Esophagus squamous epithelium (tissue), 5 donors: ENCODE data around the gene LYSET. TPM values are rescaled to one million over a fixed set of nuclear protein-coding genes. Genes with fewer than 3 reads are reported as not detected.

Source experiments
- DNase-seq: peaks from one replicate; lab custom pipeline; 2025; lab: John Stamatoyannopoulos, UW
- H3K27ac ChIP-seq, 4 donors: fragments of 200-600 bp; sonication (generic); one replicate each; pipeline ENCODE4 v1.5.1; 2016 to 2019; ENCODE audit warnings: mild to moderate bottlenecking in 1 of 4
- H3K27me3 ChIP-seq, 4 donors: fragments of 200-600 bp; sonication (generic); 1 replicate in 3 of 4; 2 replicates in 1 of 4; pipeline versions ENCODE4 v1.5.1 to v1.6.0; 2017 to 2021; ENCODE audit warnings: antibody characterized with exemption in 1 of 4
- H3K36me3 ChIP-seq, 3 donors: fragments of 200-600 bp; sonication (generic); one replicate each; pipeline ENCODE4 v1.5.1; 2016 to 2019
- H3K4me1 ChIP-seq, 3 donors: fragments of 200-600 bp; sonication (generic); one replicate each; pipeline ENCODE4 v1.5.1; 2017 to 2019
- H3K4me3 ChIP-seq, 4 donors: fragments of 200-600 bp; sonication (generic); 1 replicate in 3 of 4; 2 replicates in 1 of 4; pipeline ENCODE4 v1.5.1; 2016 to 2019; ENCODE audit warnings: mild to moderate bottlenecking in 2 of 4, moderate library complexity in 1 of 4
- H3K9me3 ChIP-seq, 3 donors: fragments of 200-600 bp; sonication (generic); one replicate each; pipeline ENCODE4 v1.5.1; 2016 to 2019
- CTCF ChIP-seq, 6 experiments: fragments of 450-650 bp in 4 of 6; fragments of 200-600 bp in 2 of 6; sonication (generic) in 2 of 6; IDR thresholded peaks; one replicate each; pipeline ENCODE4 v1.5.1; 2016 to 2019; ENCODE audit warnings: antibody characterized with exemption in 6 of 6, mild to moderate bottlenecking in 4 of 6, moderate library complexity in 4 of 6
- POLR2A ChIP-seq, 4 donors: fragments of 450-650 bp; IDR thresholded peaks; one replicate each; pipeline ENCODE4 v1.6.1; 2017; ENCODE audit warnings: antibody characterized with exemption in 4 of 4, mild to moderate bottlenecking in 4 of 4, moderate library complexity in 3 of 4
- WGBS, 2 donors: methylation state at CpG; one replicate each; pipeline ENCODE4 v1.1.5; 2018; 5-methylcytosine and 5-hydroxymethylcytosine counted together
- intact Hi-C: fragments of 100-400 bp; cut with DNase I; formaldehyde crosslinking; loops from one replicate; pipeline ENCODE4 v1.15.0; 2022
- total RNA-seq, 4 donors: library from RNA; depleted of rRNA; stranded (reverse); fragments of >200 nt; gene quantifications; one replicate each; pipeline ENCODE4 v1.1.0, GENCODE V29; 2016
- donor health status: DM: yes; HTN: yes; CAD: no.

LYSET gene
- total RNA-seq, 4 donors from 2014 or later, result 1.4 to 6.5 (median 4.7) TPM

DNA sequence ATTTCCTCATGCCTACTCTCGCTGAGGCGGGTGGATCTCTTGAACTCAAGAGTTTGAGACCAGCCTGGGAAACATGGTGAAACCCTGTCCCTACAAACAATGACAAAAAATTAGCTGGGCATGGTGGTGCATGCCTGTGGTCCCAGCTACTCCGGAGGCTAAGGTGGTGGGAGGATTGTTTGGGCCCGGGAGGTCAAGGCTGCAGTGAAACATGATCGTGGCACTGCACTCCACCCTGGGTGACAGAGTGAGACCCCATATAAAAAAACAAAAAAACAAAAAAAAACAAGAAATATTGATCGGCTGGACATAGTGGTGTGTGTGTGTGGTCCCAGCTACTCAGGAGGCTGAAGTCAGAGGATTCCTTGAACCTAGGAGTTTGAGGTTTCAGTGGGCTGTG, 9.6 kb upstream of the LYSET start:
- Histone ChIP-seq H3K4me1 (no peaks in the 10 kb centered on the region), H3K36me3 (no peaks in the 10 kb centered on the region), H3K27ac (no peak overlapping the region), H3K9me3 (no peaks in the 10 kb centered on the region), H3K4me3 (no peak overlapping the region), H3K27me3 (no peaks in the 10 kb centered on the region)
- WGBS, 2 donors, result 78 to 88% methylated on average over 6 of the region's 6 CpGs
- DNase-seq, result no peak
- intact Hi-C loops, result no loop called here
- TF ChIP-seq POLR2A (IDR thresholded peaks at IDR 0.05) (no peak), CTCF (IDR thresholded peaks at IDR 0.05) (no peak)

- intact Hi-C loops, result no loop called here
- peak overlapping the region; percentile 65 to 94 (median 76) for H3K4me3 ChIP-seq
- no peaks in the 10 kb centered on the region for H3K27me3 ChIP-seq
- DNase-seq, result no peak
- peak overlapping the region; percentile 92 to 97 (median 92) for H3K27ac ChIP-seq
- 45 to 73% methylated on average over 10 to 17 of the region's 17 CpGs for WGBS, 2 donors
- H3K36me3 ChIP-seq, result peaks cover 0 to 23% (median 0%) of the 10 kb centered on the region in 3 donors
- H3K4me1 ChIP-seq, result peaks cover 7 to 43% (median 16%) of the 10 kb centered on the region in 3 donors
- no peak for TF ChIP-seq CTCF (IDR thresholded peaks at IDR 0.05)
- TF ChIP-seq POLR2A (IDR thresholded peaks at IDR 0.05), result no peak
- no peaks in the 10 kb centered on the region for H3K9me3 ChIP-seq
These were observed 1.4 kb upstream of the LYSET start for GRCh38 chr14:93183596-93184317.

DNA sequence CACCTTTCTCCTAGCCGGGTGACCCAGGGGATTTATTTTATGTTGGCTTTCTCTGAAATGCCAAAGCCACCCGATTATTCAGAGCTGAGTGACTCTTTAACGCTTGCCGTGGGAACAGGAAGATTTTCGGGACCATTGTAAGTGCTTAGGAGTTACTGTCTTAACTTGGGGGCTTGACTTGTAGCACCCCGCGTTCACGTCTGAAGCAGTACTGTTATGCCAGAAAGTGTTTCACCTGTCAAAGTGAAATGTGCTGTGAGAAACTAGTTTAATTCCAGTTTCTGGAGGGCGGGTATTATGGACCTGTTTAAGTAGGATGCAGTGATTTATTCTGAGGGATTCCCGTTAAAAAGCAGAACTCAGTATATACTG, 218 bp downstream of the LYSET start:
- Histone ChIP-seq H3K4me3 (peak overlapping the region; percentile 65 to 94 (median 76)), H3K9me3 (no peaks in the 10 kb centered on the region), H3K27me3 (no peaks in the 10 kb centered on the region), H3K4me1 (peaks cover 7 to 43% (median 16%) of the 10 kb centered on the region in 3 donors), H3K27ac (peak overlapping the region; percentile 92 to 97 (median 92)), H3K36me3 (peaks cover 0 to 31% (median 0%) of the 10 kb centered on the region in 3 donors)
- TF ChIP-seq POLR2A (IDR thresholded peaks at IDR 0.05) (no peak), CTCF (IDR thresholded peaks at IDR 0.05) (no peak)
- intact Hi-C loops, result no loop called here
- WGBS, 2 donors, result 0 to 1% methylated on average over 9 to 10 of the region's 10 CpGs
- DNase-seq, result no peak

DNA sequence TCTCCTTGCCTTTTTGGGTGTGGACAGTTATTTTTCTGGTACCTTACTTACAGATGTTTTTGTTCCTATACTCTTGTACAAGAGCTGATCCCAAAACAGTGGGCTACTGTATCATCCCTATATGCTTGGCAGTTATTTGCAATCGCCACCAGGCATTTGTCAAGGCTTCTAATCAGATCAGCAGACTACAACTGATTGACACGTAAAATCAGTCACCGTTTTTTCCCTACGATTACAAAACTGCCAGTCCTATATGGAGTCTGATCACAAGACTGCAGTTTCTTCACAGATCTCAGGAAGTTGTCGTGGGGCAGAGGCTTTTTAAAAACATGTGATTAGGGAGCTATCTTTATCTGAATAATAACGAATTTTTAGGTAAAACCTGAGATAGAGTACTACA, 1.3 kb downstream of the LYSET start:
- Histone ChIP-seq H3K4me3 (peak overlapping the region in 1 of 4 donors; percentile 7), H3K4me1 (peaks cover 7 to 43% (median 16%) of the 10 kb centered on the region in 3 donors), H3K27ac (peak overlapping the region in 2 of 4 donors; percentile 92 to 93), H3K27me3 (no peaks in the 10 kb centered on the region), H3K9me3 (no peaks in the 10 kb centered on the region), H3K36me3 (peaks cover 0 to 31% (median 0%) of the 10 kb centered on the region in 3 donors)
- no peak for TF ChIP-seq CTCF (IDR thresholded peaks at IDR 0.05)
- no peak for TF ChIP-seq POLR2A (IDR thresholded peaks at IDR 0.05)
- DNase-seq, result no peak
- 37 to 51% methylated on average over 6 of the region's 6 CpGs for WGBS, 2 donors
- intact Hi-C loops, result no loop called here

DNA sequence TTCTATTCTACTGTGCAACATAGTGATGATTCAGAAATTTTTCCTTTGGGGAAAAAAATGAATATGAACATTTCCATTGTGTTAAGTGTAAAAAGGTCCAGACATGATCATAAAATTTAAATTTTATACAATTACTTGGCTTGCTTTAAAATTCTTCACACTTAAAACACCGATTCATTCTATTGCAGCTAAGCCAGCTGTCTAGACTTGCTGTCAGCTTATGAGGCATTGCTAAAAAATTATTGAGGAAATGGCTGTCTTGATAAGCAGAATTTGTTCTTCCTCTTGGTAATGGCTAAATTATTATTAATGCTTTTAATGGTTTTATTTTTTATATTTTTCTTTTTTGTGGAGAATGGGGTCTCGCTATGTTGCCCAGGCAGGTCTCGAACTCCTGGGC, 1.8 kb downstream of the LYSET start:
- intact Hi-C loops, result no loop called here
- Histone ChIP-seq H3K27ac (no peak overlapping the region), H3K36me3 (peaks cover 0 to 31% (median 0%) of the 10 kb centered on the region in 3 donors), H3K27me3 (no peaks in the 10 kb centered on the region), H3K9me3 (no peaks in the 10 kb centered on the region), H3K4me3 (no peak overlapping the region), H3K4me1 (peaks cover 7 to 43% (median 16%) of the 10 kb centered on the region in 3 donors)
- TF ChIP-seq POLR2A (IDR thresholded peaks at IDR 0.05), result no peak
- no peak for TF ChIP-seq CTCF (IDR thresholded peaks at IDR 0.05)
- 76 to 81% methylated on average over 3 of the region's 3 CpGs for WGBS, 2 donors
- DNase-seq, result no peak
